ENCODE results near the gene CACNA1H.

The CACNA1H gene

DNA sequence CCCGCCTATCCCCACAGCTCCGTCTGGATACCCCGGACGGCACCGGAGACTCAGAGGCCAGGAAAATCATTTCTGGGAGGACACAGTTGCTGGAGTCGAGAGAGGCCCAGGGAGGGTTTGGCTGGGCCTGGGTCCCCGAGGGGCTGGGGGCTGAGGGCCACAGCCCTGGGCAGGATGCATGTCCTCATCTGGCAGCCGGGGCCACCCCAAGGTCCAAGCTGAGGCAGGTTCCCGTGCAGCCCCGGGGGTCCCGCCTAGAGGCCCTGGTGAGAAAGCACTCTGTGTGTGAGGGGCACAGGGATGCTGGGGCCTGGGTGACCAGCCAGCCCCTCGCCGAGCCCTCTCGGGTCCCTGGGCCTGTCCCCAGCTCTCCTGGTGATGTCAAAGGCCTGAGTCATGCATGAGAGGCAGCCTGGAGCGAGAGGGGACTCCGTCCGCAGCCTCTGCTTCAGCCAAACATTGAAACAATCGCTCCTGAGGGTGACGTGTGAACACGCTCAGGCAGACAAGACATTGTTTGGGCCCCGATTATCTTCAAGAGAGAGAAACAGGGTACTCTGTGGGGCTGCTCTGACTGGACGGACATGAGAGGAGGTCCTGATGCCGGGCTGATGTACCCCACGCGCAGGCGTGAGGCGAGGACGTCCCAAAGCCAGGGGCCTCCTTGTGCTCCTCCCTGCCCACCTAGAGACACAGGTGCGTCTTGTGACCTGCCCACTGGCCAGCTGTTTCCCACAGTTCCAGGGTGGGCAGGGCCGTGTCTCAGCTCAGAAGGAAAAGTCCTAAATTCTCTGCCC is 31.1 kb upstream of the CACNA1H start:
- CTCF ChIA-PET: no interaction called here
- H3K27ac ChIP-seq: no peak overlapping the region
- TF ChIP-seq, protein P1, sequence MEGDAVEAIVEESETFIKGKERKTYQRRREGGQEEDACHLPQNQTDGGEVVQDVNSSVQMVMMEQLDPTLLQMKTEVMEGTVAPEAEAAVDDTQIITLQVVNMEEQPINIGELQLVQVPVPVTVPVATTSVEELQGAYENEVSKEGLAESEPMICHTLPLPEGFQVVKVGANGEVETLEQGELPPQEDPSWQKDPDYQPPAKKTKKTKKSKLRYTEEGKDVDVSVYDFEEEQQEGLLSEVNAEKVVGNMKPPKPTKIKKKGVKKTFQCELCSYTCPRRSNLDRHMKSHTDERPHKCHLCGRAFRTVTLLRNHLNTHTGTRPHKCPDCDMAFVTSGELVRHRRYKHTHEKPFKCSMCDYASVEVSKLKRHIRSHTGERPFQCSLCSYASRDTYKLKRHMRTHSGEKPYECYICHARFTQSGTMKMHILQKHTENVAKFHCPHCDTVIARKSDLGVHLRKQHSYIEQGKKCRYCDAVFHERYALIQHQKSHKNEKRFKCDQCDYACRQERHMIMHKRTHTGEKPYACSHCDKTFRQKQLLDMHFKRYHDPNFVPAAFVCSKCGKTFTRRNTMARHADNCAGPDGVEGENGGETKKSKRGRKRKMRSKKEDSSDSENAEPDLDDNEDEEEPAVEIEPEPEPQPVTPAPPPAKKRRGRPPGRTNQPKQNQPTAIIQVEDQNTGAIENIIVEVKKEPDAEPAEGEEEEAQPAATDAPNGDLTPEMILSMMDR (conservative IDR thresholded peaks at IDR 0.05; ENCODE audit: low read depth): no peak
- no peak for DNase-seq (ENCODE audit: low spot score)
- POLR2A ChIA-PET (ENCODE audit: low non-redundant PET): no interaction called here

DNA sequence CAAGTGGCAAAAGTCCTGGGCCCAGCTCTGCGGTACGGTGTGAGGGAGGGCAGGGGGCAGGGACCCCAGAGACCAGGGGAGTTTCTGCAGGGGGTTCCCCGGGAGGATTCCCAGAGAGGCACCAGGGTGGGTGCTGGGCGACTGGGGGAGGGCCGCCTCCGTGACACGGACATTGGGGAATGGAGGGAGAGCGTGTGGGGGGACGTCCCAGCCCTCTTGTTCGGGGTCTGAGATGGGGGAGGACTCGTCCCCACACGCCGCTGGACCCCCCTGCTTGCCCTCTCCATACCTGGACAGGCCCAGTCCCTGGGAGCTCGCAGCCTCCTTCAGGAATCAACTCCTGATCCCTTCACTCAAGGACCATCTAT is 30.5 kb upstream of the CACNA1H start:
- POLR2A ChIA-PET (ENCODE audit: low non-redundant PET): no interaction called here
- TF ChIP-seq, protein P1 (conservative IDR thresholded peaks at IDR 0.05; ENCODE audit: low read depth): no peak
- DNase-seq (ENCODE audit: low spot score): no peak
- CTCF ChIA-PET: no interaction called here
- H3K27ac ChIP-seq: no peak overlapping the region

- CTCF ChIA-PET: no interaction called here
- DNase-seq (ENCODE audit: low spot score): no peak
- TF ChIP-seq, protein P1 (conservative IDR thresholded peaks at IDR 0.05; ENCODE audit: low read depth): no peak
- no peak overlapping the region for H3K27ac ChIP-seq
- POLR2A ChIA-PET (ENCODE audit: low non-redundant PET): no interaction called here
Measured at GRCh38 chr16:1123525-1124230, 29.2 kb upstream of the CACNA1H start.

DNA sequence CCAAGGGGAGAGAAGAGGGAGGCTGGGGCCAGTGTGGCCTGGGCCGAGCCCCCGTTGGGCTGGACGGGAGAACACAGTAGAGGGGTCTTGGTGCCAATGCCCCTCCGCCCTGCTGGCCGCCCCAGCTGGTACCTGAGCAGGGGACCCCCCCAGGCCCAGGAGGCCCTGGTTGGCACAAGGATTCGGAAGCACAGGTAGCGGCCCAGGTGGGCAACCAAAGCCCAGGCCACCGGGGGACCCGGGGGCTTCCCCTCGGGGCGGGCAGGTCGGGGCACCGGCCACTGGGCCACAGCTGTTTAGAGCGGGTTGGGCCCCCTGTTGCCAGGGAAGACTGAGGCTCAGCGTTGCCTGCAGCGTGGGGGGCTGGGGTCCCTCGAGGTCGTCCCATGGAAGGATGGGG is 28.6 kb upstream of the CACNA1H start:
- ChIA-PET CTCF (no interaction called here), POLR2A (ENCODE audit: low non-redundant PET) (no interaction called here)
- no peak for DNase-seq (ENCODE audit: low spot score)
- TF ChIP-seq, protein P1 (conservative IDR thresholded peaks at IDR 0.05; ENCODE audit: low read depth): no peak
- H3K27ac ChIP-seq: no peak overlapping the region

- ChIA-PET POLR2A (ENCODE audit: low non-redundant PET) (no interaction called here), CTCF (no interaction called here)
- no peak for DNase-seq (ENCODE audit: low spot score)
- no peak overlapping the region for H3K27ac ChIP-seq
- TF ChIP-seq, protein P1 (conservative IDR thresholded peaks at IDR 0.05; ENCODE audit: low read depth): no peak
Measured at GRCh38 chr16:1124795-1125194, 28.1 kb upstream of the CACNA1H start.

DNA sequence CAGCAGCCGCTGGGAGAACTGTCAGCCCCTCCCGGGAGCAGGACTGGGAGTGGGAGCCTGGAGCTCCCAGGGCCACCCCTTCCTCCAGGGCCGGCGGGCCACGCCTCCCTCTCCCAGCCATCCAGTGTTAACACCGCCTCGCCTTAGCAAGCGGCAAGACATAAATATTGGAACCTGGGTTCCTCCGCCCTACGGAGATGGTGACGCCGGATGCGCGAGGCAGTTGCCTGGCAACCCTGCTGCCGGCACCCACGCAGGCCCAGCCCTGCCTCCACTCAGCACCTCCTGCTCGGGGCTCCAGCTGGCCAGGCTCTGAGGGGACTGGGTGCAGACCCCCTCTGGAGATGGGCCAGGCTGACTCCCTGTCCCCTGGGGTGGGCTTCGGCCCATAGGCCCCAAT is 27.4 kb upstream of the CACNA1H start:
- peak; percentile 16 for DNase-seq (ENCODE audit: low spot score)
- TF ChIP-seq, protein P1 (conservative IDR thresholded peaks at IDR 0.05; ENCODE audit: low read depth): no peak
- ChIA-PET CTCF (no interaction called here), POLR2A (ENCODE audit: low non-redundant PET) (no interaction called here)
- no peak overlapping the region for H3K27ac ChIP-seq
